Activated CD8-positive, alpha-beta memory T cell treated with anti-CD3 and anti-CD28 coated beads, Interleukin-2, amount 50 U/mL, for 4 hours (primary cell): Measurements from ENCODE around the gene GAA.
"Not testable (repeated sequence)": the region's sequence is repeated elsewhere in the genome, so short reads cannot be mapped to it uniquely, and the experiment has no call there.

Experiments
- DNase-seq: peaks from one replicate; pipeline ENCODE4 v3.0.0-alpha.2; 2020

The GAA gene

GRCh38 chr17:80084773-80085172 lies 16.6 kb upstream of the GAA start:
- DNase-seq: no peak

- DNase-seq: no peak
These were observed 15.3 kb upstream of the GAA start for GRCh38 chr17:80086081-80086480.

- no peak for DNase-seq
These were observed 14.8 kb upstream of the GAA start for GRCh38 chr17:80086616-80087015.

- DNase-seq: no peak
These were observed 13.8 kb upstream of the GAA start for GRCh38 chr17:80087346-80088265.

GRCh38 chr17:80089762-80090161 lies 11.6 kb upstream of the GAA start:
- DNase-seq: no peak

- DNase-seq: not testable (repeated sequence)
These were observed 11.2 kb upstream of the GAA start for GRCh38 chr17:80090164-80090563.

- no peak for DNase-seq
These were observed 10.0 kb upstream of the GAA start for GRCh38 chr17:80091376-80091775.

GRCh38 chr17:80092959-80093358 lies 8.4 kb upstream of the GAA start:
- DNase-seq: no peak

- DNase-seq: no peak
These were observed 6.1 kb upstream of the GAA start for GRCh38 chr17:80095038-80095843.

GRCh38 chr17:80095844-80096475 lies 5.4 kb upstream of the GAA start:
- no peak for DNase-seq

- no peak for DNase-seq
These were observed 4.8 kb upstream of the GAA start for GRCh38 chr17:80096561-80097021.

- DNase-seq: no peak
These were observed 4.2 kb upstream of the GAA start for GRCh38 chr17:80097127-80097621.

- DNase-seq: no peak
These were observed 3.3 kb upstream of the GAA start for GRCh38 chr17:80097844-80098691.

GRCh38 chr17:80099291-80100034 lies 1.9 kb upstream of the GAA start:
- DNase-seq: no peak

GRCh38 chr17:80100035-80100323 lies 1.4 kb upstream of the GAA start:
- DNase-seq: no peak

- DNase-seq: no peak
These were observed 724 bp downstream of the GAA start for GRCh38 chr17:80101946-80102663.

GRCh38 chr17:80102664-80103448 lies 1.5 kb downstream of the GAA start:
- no peak for DNase-seq

GRCh38 chr17:80103449-80104085 lies 2.2 kb downstream of the GAA start:
- DNase-seq: no peak

GRCh38 chr17:80104321-80104955 lies 3.1 kb downstream of the GAA start:
- no peak for DNase-seq
